Retinal pigment epithelial cell (primary cell): ENCODE data around the gene RAD50.
"Not testable (repeated sequence)": the region's sequence is repeated elsewhere in the genome, so short reads cannot be mapped to it uniquely, and the experiment has no call there.

ENCODE experiments used
- DNase-seq: peaks from one replicate; pipeline ENCODE4 v3.0.0-alpha.2; 2010; ENCODE audit warnings: low read depth
- H3K4me3 ChIP-seq: 2 replicates; pipeline ENCODE4 v1.5.1; 2011; ENCODE audit warnings: mild to moderate bottlenecking, low read length, control low read depth, moderate library complexity
- CTCF ChIP-seq: conservative IDR thresholded peaks from 2 replicates; pipeline ENCODE4 v1.5.1; 2011; ENCODE audit warnings: low read depth, low read length, control low read depth, inconsistent platforms

The RAD50 gene

GRCh38 chr5:132612846-132613245 is 56.1 kb downstream of the RAD50 start:
- H3K4me3 ChIP-seq = no peak overlapping the region
- TF ChIP-seq CTCF = no peak
- no peak for DNase-seq

GRCh38 chr5:132621699-132622098 is 64.9 kb downstream of the RAD50 start:
- H3K4me3 ChIP-seq = no peak overlapping the region
- no peak for TF ChIP-seq CTCF
- no peak for DNase-seq

- no peak overlapping the region for H3K4me3 ChIP-seq
- no peak for DNase-seq
- TF ChIP-seq CTCF = no peak
Observed at GRCh38 chr5:132622608-132623007, 65.8 kb downstream of the RAD50 start.

GRCh38 chr5:132627470-132627869 is 70.7 kb downstream of the RAD50 start:
- TF ChIP-seq CTCF = no peak
- no peak for DNase-seq
- H3K4me3 ChIP-seq = no peak overlapping the region

GRCh38 chr5:132628814-132629213 is 72.0 kb downstream of the RAD50 start:
- no peak for DNase-seq
- no peak for TF ChIP-seq CTCF
- H3K4me3 ChIP-seq = no peak overlapping the region

- TF ChIP-seq CTCF = no peak
- DNase-seq = no peak
- H3K4me3 ChIP-seq = no peak overlapping the region
Observed at GRCh38 chr5:132629230-132629944, 72.6 kb downstream of the RAD50 start.

GRCh38 chr5:132633587-132633986 is 76.8 kb downstream of the RAD50 start:
- not testable (repeated sequence) for H3K4me3 ChIP-seq, DNase-seq

GRCh38 chr5:132635873-132636272 is 79.1 kb downstream of the RAD50 start:
- no peak for TF ChIP-seq CTCF
- no peak overlapping the region for H3K4me3 ChIP-seq
- DNase-seq = no peak
